ENCODE data around the gene A2M. TPM values are rescaled to one million over a fixed set of nuclear protein-coding genes. Genes with fewer than 3 reads are reported as not detected.

A2M gene
- total and polyA plus RNA-seq, 10 of the 15 experiments (the other 5 are each of a cell fraction or from before 2014, with no cell fraction given): 0.03 to 3.5 (median 0.20) TPM; not detected in 5

DNA sequence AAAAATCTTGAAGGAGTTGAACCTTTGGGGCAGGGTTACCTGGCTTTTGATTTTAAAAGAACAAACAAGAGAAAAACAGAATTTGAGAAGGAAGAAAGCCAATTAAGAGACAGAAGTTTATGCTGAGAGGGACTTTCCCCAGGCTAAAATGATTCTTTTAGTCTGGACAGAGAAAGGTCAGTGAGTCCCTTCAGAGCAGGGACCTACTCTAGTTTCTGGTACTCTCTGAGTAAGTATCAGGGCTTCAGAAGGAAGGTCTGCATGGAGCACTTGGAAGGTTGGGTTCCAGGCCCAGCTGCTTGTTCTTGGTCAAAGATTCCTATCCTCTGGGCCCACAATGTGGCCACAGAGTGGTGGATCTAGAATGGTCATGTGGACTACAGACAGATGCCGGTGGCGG, 66.8 kb downstream of the A2M start:
- Histone ChIP-seq H3K27ac (ENCODE audit: control insufficient read depth, insufficient read depth) (no peak overlapping the region), H3K36me3 (ENCODE audit: control insufficient read depth in 2 of 2, insufficient read depth in 2 of 2, low read length in 1 of 2) (no peaks in the 10 kb centered on the region), H3K9me3 (replicated peaks; ENCODE audit: control insufficient read depth, insufficient read depth, low read length) (no peaks in the 10 kb centered on the region), H4K20me1 (ENCODE audit: control insufficient read depth, insufficient read depth) (no peaks in the 10 kb centered on the region), H3K79me2 (ENCODE audit: control insufficient read depth, insufficient read depth, low read length) (no peaks in the 10 kb centered on the region), H3K4me1 (ENCODE audit: control insufficient read depth, insufficient read depth, low read length) (no peaks in the 10 kb centered on the region), H3K27me3 (replicated peaks in 1 of 2; ENCODE audit: control insufficient read depth in 2 of 2, insufficient read depth in 2 of 2, low read length in 1 of 2) (peaks cover 0 to 3% of the 10 kb centered on the region in 2 experiments; a peak in 2 of 4 replicates), H2AFZ (ENCODE audit: control insufficient read depth, low read depth, low read length) (no peak overlapping the region), H3K4me2 (ENCODE audit: control insufficient read depth, insufficient read depth) (no peak overlapping the region), H3K4me3 (no peak overlapping the region), H3K9ac (ENCODE audit: control insufficient read depth, insufficient read depth, low read length) (no peak overlapping the region)
- POLR2A ChIA-PET: no interaction called here
- ATAC-seq: no peak
- no peak for DNase-seq (ENCODE audit: low read depth, low spot score)
- intact Hi-C loops (cut with micrococcal nuclease; ENCODE audit: unreplicated experiment) (loop anchor here (10.0 kb wide), 2 partner anchors 134 to 504 kb away; partner anchors contain the start of genes CLEC4E and PHC1), in situ Hi-C loops (cut with MboI) (loop anchor here (5.0 kb wide), 1 partner anchor 367 kb away; no protein-coding TSS in a partner anchor)
- CTCF ChIA-PET: interaction anchor here (0.8 to 4.9 kb wide), 34 partner anchors 8 to 508 kb away, joined by 3 to 34 read pairs (median 4); partner anchors contain the start of genes CLEC4E and M6PR
- no peak for FAIRE-seq
- 97% methylated on average over 2 of the region's 2 CpGs for WGBS (ENCODE audit: insufficient coverage, insufficient replicate concordance, low lambda C conversion rate, missing lambda C conversion rate)
- SMC1A ChIA-PET (ENCODE audit: uncharacterized antibody, unreplicated experiment): interaction anchor here (1.1 to 2.7 kb wide), 13 partner anchors 10 to 505 kb away, joined by 3 to 15 read pairs (median 6); partner anchors contain the start of gene AICDA
- TF ChIP-seq, protein P1, sequence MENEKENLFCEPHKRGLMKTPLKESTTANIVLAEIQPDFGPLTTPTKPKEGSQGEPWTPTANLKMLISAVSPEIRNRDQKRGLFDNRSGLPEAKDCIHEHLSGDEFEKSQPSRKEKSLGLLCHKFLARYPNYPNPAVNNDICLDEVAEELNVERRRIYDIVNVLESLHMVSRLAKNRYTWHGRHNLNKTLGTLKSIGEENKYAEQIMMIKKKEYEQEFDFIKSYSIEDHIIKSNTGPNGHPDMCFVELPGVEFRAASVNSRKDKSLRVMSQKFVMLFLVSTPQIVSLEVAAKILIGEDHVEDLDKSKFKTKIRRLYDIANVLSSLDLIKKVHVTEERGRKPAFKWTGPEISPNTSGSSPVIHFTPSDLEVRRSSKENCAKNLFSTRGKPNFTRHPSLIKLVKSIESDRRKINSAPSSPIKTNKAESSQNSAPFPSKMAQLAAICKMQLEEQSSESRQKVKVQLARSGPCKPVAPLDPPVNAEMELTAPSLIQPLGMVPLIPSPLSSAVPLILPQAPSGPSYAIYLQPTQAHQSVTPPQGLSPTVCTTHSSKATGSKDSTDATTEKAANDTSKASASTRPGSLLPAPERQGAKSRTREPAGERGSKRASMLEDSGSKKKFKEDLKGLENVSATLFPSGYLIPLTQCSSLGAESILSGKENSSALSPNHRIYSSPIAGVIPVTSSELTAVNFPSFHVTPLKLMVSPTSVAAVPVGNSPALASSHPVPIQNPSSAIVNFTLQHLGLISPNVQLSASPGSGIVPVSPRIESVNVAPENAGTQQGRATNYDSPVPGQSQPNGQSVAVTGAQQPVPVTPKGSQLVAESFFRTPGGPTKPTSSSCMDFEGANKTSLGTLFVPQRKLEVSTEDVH (IDR thresholded peaks at IDR 0.05; ENCODE audit: low read depth, partially characterized antibody): no peak
- TF ChIP-seq MEF2B (IDR thresholded peaks at IDR 0.05; ENCODE audit: partially characterized antibody, poor library complexity, severe bottlenecking) (no peak), CBFB (IDR thresholded peaks at IDR 0.05; ENCODE audit: low read depth) (no peak), YY1 (IDR thresholded peaks at IDR 0.05; ENCODE audit: low read depth, low read length) (no peak), ZNF274 (IDR thresholded peaks at IDR 0.05; ENCODE audit: insufficient read depth, insufficient read length) (no peak), RAD51 (IDR thresholded peaks at IDR 0.05) (no peak), TARDBP (IDR thresholded peaks at IDR 0.05; ENCODE audit: borderline replicate concordance) (no peak), RAD21 (IDR thresholded peaks at IDR 0.05; ENCODE audit: insufficient read depth, low read depth, low read length) (no peak), SRF (IDR thresholded peaks at IDR 0.05; ENCODE audit: low read depth in 2 of 2, low read length in 2 of 2) (no peak), ZNF217 (IDR thresholded peaks at IDR 0.05) (no peak), WRNIP1 (IDR thresholded peaks at IDR 0.05; ENCODE audit: borderline replicate concordance, low read depth, low read length) (no peak), KDM1A (IDR thresholded peaks at IDR 0.05; ENCODE audit: borderline replicate concordance) (no peak), RBBP5 (conservative IDR thresholded peaks at IDR 0.05) (no peak), MYC (IDR thresholded peaks at IDR 0.05; ENCODE audit: insufficient read depth, insufficient read length, insufficient replicate concordance, low read length, severe bottlenecking) (no peak), SKIL (IDR thresholded peaks at IDR 0.05; ENCODE audit: low read depth, poor library complexity, severe bottlenecking) (no peak), MXI1 (IDR thresholded peaks at IDR 0.05; ENCODE audit: low read depth, low read length) (no peak), IRF3 (IDR thresholded peaks at IDR 0.05) (no peak)
- BruUV-seq (replicated peaks): no TSS peak
- RAD21 ChIA-PET (ENCODE audit: unreplicated experiment): interaction anchor here (0.6 to 2.8 kb wide), 8 partner anchors 10 to 505 kb away, joined by 3 to 11 read pairs (median 3); no protein-coding TSS in a partner anchor
